Measurements from ENCODE around the gene FLNA. TPM values are rescaled to one million over a fixed set of nuclear protein-coding genes. Genes with fewer than 3 reads are reported as not detected.

FLNA gene
- total and polyA plus RNA-seq, 2 of the 13 experiments (the other 11 are each of a cell fraction or from before 2014, with no cell fraction given) = 83.4 to 174 TPM

- no peak for TF ChIP-seq PATZ1 (CRISPR knock-in tag; IDR thresholded peaks at IDR 0.05)
- TF ChIP-seq ZBTB26 (CRISPR knock-in tag; IDR thresholded peaks at IDR 0.05; ENCODE audit: borderline replicate concordance) = no peak
- TF ChIP-seq TEAD3 (CRISPR knock-in tag; optimal IDR thresholded peaks at IDR 0.05; ENCODE audit: borderline replicate concordance) = no peak
- TF ChIP-seq CEBPG (CRISPR knock-in tag; IDR thresholded peaks at IDR 0.05) = no peak
- no peak for TF ChIP-seq FOXP4 (CRISPR knock-in tag; IDR thresholded peaks at IDR 0.05)
- TF ChIP-seq NFRKB (IDR thresholded peaks at IDR 0.05) = no peak
- TF ChIP-seq YEATS2 (CRISPR knock-in tag; IDR thresholded peaks at IDR 0.05; ENCODE audit: borderline replicate concordance) = peak; percentile 67
- no peak for TF ChIP-seq CEBPZ (IDR thresholded peaks at IDR 0.05; ENCODE audit: low read length)
- TF ChIP-seq ZHX2 (IDR thresholded peaks at IDR 0.05; ENCODE audit: low read depth) = peak; percentile 92
- no peak for TF ChIP-seq ZHX2 (CRISPR knock-in tag; IDR thresholded peaks at IDR 0.05; ENCODE audit: borderline replicate concordance)
- TF ChIP-seq ZNF18 (CRISPR knock-in tag; IDR thresholded peaks at IDR 0.05; ENCODE audit: insufficient replicate concordance) = peak; percentile 30
These were observed 4.5 kb upstream of the FLNA start, which contains the start of gene EMD (continued) for GRCh38 chrX:154378799-154379568.

Measured in HepG2 (cell line).